Esophagus muscularis mucosa (tissue), 4 donors: ENCODE results near the gene SLC43A1.

Experiments
- EP300 ChIP-seq: sonication (generic); formaldehyde crosslinking; IDR thresholded peaks from one replicate; pipeline ENCODE4 v1.6.1; 2017; ENCODE audit warnings: antibody characterized with exemption
- POLR2A ChIP-seq: fragments of 450-650 bp; IDR thresholded peaks from one replicate; pipeline ENCODE4 v1.6.1; 2017; ENCODE audit warnings: antibody characterized with exemption, moderate library complexity, mild to moderate bottlenecking, low read depth
- POLR2AphosphoS5 ChIP-seq, 2 donors: sonication (generic); formaldehyde crosslinking; IDR thresholded peaks; one replicate each; pipeline ENCODE4 v1.6.1; 2017; ENCODE audit warnings: antibody characterized with exemption in 2 of 2
- TF ChIP-seq, protein P1 (sequence below), 3 experiments: fragments of 200-600 bp in 2 of 3; fragments of 450-650 bp in 1 of 3; sonication (generic) in 2 of 3; IDR thresholded peaks; one replicate each; pipeline ENCODE4 v1.5.1; 2017 to 2019; ENCODE audit warnings: antibody characterized with exemption in 3 of 3, mild to moderate bottlenecking in 2 of 3, moderate library complexity in 1 of 3

DNA sequence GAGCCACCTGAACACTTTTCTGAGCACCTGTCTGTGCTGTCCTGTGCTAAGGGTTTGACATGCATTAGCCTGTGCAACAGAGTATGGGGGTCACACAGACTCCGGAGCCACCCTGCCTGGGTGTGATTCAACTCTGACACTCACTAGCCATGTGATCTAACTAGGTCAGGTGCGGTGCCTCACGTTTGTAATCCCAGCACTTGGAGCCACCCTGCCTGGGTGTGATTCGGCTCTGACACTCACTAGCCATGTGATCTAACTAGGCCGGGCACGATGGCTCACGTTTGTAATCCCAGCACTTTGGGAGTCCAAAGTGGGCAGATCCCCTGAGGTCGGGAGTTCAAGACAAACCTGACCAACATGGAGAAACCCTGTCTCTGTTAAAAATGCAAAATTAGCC lies 40.5 kb upstream of the SLC43A1 start:
- TF ChIP-seq, protein P1, sequence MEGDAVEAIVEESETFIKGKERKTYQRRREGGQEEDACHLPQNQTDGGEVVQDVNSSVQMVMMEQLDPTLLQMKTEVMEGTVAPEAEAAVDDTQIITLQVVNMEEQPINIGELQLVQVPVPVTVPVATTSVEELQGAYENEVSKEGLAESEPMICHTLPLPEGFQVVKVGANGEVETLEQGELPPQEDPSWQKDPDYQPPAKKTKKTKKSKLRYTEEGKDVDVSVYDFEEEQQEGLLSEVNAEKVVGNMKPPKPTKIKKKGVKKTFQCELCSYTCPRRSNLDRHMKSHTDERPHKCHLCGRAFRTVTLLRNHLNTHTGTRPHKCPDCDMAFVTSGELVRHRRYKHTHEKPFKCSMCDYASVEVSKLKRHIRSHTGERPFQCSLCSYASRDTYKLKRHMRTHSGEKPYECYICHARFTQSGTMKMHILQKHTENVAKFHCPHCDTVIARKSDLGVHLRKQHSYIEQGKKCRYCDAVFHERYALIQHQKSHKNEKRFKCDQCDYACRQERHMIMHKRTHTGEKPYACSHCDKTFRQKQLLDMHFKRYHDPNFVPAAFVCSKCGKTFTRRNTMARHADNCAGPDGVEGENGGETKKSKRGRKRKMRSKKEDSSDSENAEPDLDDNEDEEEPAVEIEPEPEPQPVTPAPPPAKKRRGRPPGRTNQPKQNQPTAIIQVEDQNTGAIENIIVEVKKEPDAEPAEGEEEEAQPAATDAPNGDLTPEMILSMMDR (IDR thresholded peaks at IDR 0.05), result no peak
- TF ChIP-seq POLR2A, result no peak
- TF ChIP-seq POLR2AphosphoS5 (IDR thresholded peaks at IDR 0.05), result no peak
- no peak for TF ChIP-seq EP300
